Astrocyte (in vitro differentiated cells and primary cell): ENCODE measurements around the gene ZSWIM4. TPM values are rescaled to one million over a fixed set of nuclear protein-coding genes. Genes with fewer than 3 reads are reported as not detected.

Source experiments
- DNase-seq: peaks from one replicate; pipeline ENCODE4 v3.0.0-alpha.2; 2010; ENCODE audit warnings: low read depth
- FAIRE-seq: peaks from 2 replicates; lab custom pipeline; 2011; peaks lifted over from hg19 to GRCh38; lab: Jason Lieb, UNC
- H2AFZ ChIP-seq: 2 replicates; pipeline ENCODE4 v1.6.0; 2012; ENCODE audit warnings: low read depth, low read length, inconsistent platforms
- H3K27ac ChIP-seq: 2 replicates; pipeline ENCODE4 v1.5.1; 2011; ENCODE audit warnings: low read depth, low read length, inconsistent platforms
- H3K27me3 ChIP-seq: 2 replicates; pipeline ENCODE4 v1.6.0; 2011; ENCODE audit warnings: low read length, inconsistent platforms; ENCODE audit not compliant: insufficient read depth
- H3K36me3 ChIP-seq: 2 replicates; pipeline ENCODE4 v1.5.1; 2011; ENCODE audit warnings: low read length, inconsistent platforms; ENCODE audit not compliant: insufficient read depth
- H3K4me1 ChIP-seq: 2 replicates; pipeline ENCODE4 v1.5.1; 2011; ENCODE audit warnings: low read length, inconsistent platforms; ENCODE audit not compliant: insufficient read depth
- H3K4me2 ChIP-seq: 2 replicates; pipeline ENCODE4 v1.6.0; 2012; ENCODE audit warnings: low read length, inconsistent platforms
- H3K4me3 ChIP-seq: 2 replicates; pipeline ENCODE4 v1.5.1; 2011; ENCODE audit warnings: low read depth, mild to moderate bottlenecking, low read length, inconsistent platforms; ENCODE audit not compliant: insufficient read depth
- H3K79me2 ChIP-seq: 2 replicates; pipeline ENCODE4 v1.6.0; 2012; ENCODE audit warnings: mild to moderate bottlenecking, low read length, inconsistent platforms; ENCODE audit not compliant: insufficient read depth
- H3K9ac ChIP-seq: 2 replicates; pipeline ENCODE4 v1.6.0; 2012; ENCODE audit warnings: mild to moderate bottlenecking, low read length, inconsistent platforms
- H3K9me3 ChIP-seq: 2 replicates; pipeline ENCODE4 v1.5.1; 2012; ENCODE audit warnings: low read depth, mild to moderate bottlenecking, low read length, inconsistent platforms; ENCODE audit not compliant: insufficient read depth
- H4K20me1 ChIP-seq: 2 replicates; pipeline ENCODE4 v1.6.0; 2012; ENCODE audit warnings: low read length, inconsistent platforms; ENCODE audit not compliant: insufficient read depth
- H3K27ac Mint-ChIP-seq: one replicate; pipeline ENCODE4 v1.8.0; 2021; ENCODE audit warnings: mild to moderate bottlenecking, mixed read lengths; ENCODE audit not compliant: unreplicated experiment
- H3K27me3 Mint-ChIP-seq: one replicate; pipeline ENCODE4 v1.8.0; 2021; ENCODE audit warnings: low read depth, mixed read lengths; ENCODE audit not compliant: unreplicated experiment
- H3K36me3 Mint-ChIP-seq: one replicate; pipeline ENCODE4 v1.8.0; 2021; ENCODE audit warnings: low read depth, mixed read lengths; ENCODE audit not compliant: unreplicated experiment
- H3K4me1 Mint-ChIP-seq: one replicate; pipeline ENCODE4 v1.8.0; 2021; ENCODE audit warnings: low read depth, mixed read lengths; ENCODE audit not compliant: unreplicated experiment
- H3K4me3 Mint-ChIP-seq: one replicate; pipeline ENCODE4 v1.8.0; 2021; ENCODE audit warnings: mild to moderate bottlenecking, moderate library complexity, mixed read lengths; ENCODE audit not compliant: unreplicated experiment
- H3K9me3 Mint-ChIP-seq: one replicate; pipeline ENCODE4 v1.8.0; 2021; ENCODE audit warnings: mild to moderate bottlenecking, mixed read lengths; ENCODE audit not compliant: unreplicated experiment
- EZH2 ChIP-seq: IDR thresholded peaks from 2 replicates; pipeline ENCODE4 v1.6.1; 2012; ENCODE audit warnings: mild to moderate bottlenecking, low read length, inconsistent platforms; ENCODE audit not compliant: insufficient read depth
- total RNA-seq: library from RNA; stranded (reverse); gene quantifications from 2 replicates; pipeline ENCODE4 v1.2.1, GENCODE V29; 2021
- TF ChIP-seq, protein P1 (sequence below): IDR thresholded peaks from 2 replicates; pipeline ENCODE4 v1.5.1; 2011; ENCODE audit warnings: low read depth, mild to moderate bottlenecking, inconsistent platforms, low read length, moderate library complexity; ENCODE audit not compliant: insufficient read depth

The ZSWIM4 gene
- total RNA-seq, 1 donor from 2014 or later, result 10.6 TPM

DNA sequence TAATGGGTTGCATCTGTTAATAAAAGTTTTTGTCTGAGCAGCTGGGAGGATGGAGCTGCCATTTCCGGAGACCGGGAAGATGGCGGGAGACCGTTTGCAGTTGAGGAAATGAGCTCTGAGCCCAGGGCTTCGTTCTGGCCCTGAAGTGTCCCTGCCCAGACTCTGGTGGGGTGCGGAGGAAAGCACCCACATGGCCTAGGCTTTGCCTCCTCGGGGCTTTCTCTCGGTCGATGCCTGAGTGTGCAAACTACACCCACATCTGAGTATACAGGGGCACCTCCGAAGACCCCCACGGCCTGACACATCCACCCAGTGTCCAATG is 66.1 kb downstream of the ZSWIM4 start:
- no peaks in the 10 kb centered on the region for H3K27me3 Mint-ChIP-seq
- DNase-seq, result no peak
- H3K4me1 Mint-ChIP-seq, result peaks cover 8% of the 10 kb centered on the region
- FAIRE-seq, result no peak
- no peaks in the 10 kb centered on the region for H3K9me3 Mint-ChIP-seq
- Histone ChIP-seq H3K27ac (peak overlapping the region; percentile 98), H3K4me2 (peak overlapping the region; percentile 97), H2AFZ (no peak overlapping the region), H3K9me3 (no peaks in the 10 kb centered on the region), H3K9ac (peak overlapping the region; percentile 93), H3K36me3 (no peaks in the 10 kb centered on the region), H3K4me1 (peaks cover 25% of the 10 kb centered on the region), H3K4me3 (peak overlapping the region; percentile 58), H3K27me3 (no peaks in the 10 kb centered on the region), H4K20me1 (no peaks in the 10 kb centered on the region), H3K79me2 (peaks cover 4% of the 10 kb centered on the region)
- TF ChIP-seq, protein P1, sequence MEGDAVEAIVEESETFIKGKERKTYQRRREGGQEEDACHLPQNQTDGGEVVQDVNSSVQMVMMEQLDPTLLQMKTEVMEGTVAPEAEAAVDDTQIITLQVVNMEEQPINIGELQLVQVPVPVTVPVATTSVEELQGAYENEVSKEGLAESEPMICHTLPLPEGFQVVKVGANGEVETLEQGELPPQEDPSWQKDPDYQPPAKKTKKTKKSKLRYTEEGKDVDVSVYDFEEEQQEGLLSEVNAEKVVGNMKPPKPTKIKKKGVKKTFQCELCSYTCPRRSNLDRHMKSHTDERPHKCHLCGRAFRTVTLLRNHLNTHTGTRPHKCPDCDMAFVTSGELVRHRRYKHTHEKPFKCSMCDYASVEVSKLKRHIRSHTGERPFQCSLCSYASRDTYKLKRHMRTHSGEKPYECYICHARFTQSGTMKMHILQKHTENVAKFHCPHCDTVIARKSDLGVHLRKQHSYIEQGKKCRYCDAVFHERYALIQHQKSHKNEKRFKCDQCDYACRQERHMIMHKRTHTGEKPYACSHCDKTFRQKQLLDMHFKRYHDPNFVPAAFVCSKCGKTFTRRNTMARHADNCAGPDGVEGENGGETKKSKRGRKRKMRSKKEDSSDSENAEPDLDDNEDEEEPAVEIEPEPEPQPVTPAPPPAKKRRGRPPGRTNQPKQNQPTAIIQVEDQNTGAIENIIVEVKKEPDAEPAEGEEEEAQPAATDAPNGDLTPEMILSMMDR, result no peak
- TF ChIP-seq EZH2, result no peak
- no peak overlapping the region for H3K4me3 Mint-ChIP-seq
- no peaks in the 10 kb centered on the region for H3K36me3 Mint-ChIP-seq
- H3K27ac Mint-ChIP-seq, result peak overlapping the region; percentile 94

- Histone ChIP-seq H3K4me3 (peak overlapping the region; percentile 58), H4K20me1 (no peaks in the 10 kb centered on the region), H3K27ac (peak overlapping the region; percentile 98), H3K79me2 (peaks cover 6% of the 10 kb centered on the region), H3K36me3 (no peaks in the 10 kb centered on the region), H3K9me3 (no peaks in the 10 kb centered on the region), H3K27me3 (no peaks in the 10 kb centered on the region), H3K9ac (peak overlapping the region; percentile 93), H3K4me1 (peaks cover 27% of the 10 kb centered on the region), H2AFZ (peak overlapping the region; percentile 59), H3K4me2 (peak overlapping the region; percentile 97)
- Mint-ChIP-seq H3K4me3 (peak overlapping the region; percentile 81), H3K9me3 (no peaks in the 10 kb centered on the region), H3K36me3 (no peaks in the 10 kb centered on the region), H3K27me3 (no peaks in the 10 kb centered on the region), H3K4me1 (peaks cover 8% of the 10 kb centered on the region), H3K27ac (peak overlapping the region; percentile 94)
- peak; percentile 77 for DNase-seq
- FAIRE-seq, result no peak
- TF ChIP-seq, protein P1, result peak; percentile 75
- no peak for TF ChIP-seq EZH2
Observed at GRCh38 chr19:13861714-13862531, 66.7 kb downstream of the ZSWIM4 start.

DNA sequence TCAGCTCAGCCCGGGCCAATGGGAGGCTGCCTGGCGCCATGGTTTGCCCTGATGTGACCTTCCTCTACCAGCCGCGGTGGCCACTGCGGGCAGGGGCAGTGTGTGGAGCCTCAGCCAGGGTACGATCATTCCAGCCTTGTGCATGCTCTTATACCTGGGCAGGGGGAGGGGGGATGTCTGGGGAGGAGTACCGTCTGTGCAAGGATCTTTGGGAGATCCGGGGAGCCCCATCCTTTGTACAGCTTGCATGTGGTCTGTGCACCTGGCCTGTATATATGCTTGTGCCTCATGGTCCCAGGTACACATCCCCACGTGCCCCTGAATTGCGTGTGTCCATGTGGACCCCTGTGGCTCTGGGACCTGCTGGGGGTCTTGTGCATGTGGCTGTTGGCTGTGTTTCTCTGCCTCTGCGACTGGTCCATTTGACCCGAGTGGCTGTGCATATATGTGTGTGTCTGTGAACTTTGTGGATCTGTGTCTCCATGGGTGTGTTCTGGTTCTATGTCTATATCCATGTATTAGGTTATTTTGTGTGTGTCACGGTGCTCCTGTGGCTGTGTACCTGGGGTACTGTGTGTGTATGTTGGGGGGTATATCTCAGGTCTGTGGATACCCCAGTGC is 68.9 kb downstream of the ZSWIM4 start:
- Mint-ChIP-seq H3K9me3 (no peaks in the 10 kb centered on the region), H3K4me3 (peak overlapping the region; percentile 79), H3K27me3 (peaks cover 3% of the 10 kb centered on the region), H3K36me3 (no peaks in the 10 kb centered on the region), H3K4me1 (peaks cover 12% of the 10 kb centered on the region), H3K27ac (no peak overlapping the region)
- FAIRE-seq (no peak), DNase-seq (no peak)
- H3K36me3 ChIP-seq, result no peaks in the 10 kb centered on the region
- H2AFZ ChIP-seq, result peak overlapping the region; percentile 41
- no peaks in the 10 kb centered on the region for H3K27me3 ChIP-seq
- H3K79me2 ChIP-seq, result peaks cover 6% of the 10 kb centered on the region
- no peak overlapping the region for H3K27ac ChIP-seq
- H3K4me2 ChIP-seq, result peak overlapping the region; percentile 70
- H3K9ac ChIP-seq, result peak overlapping the region; percentile 15
- no peaks in the 10 kb centered on the region for H3K9me3 ChIP-seq
- H3K4me3 ChIP-seq, result no peak overlapping the region
- H3K4me1 ChIP-seq, result peaks cover 27% of the 10 kb centered on the region
- no peaks in the 10 kb centered on the region for H4K20me1 ChIP-seq
- no peak for TF ChIP-seq EZH2
- TF ChIP-seq, protein P1, result no peak
